Neutrophil (primary cell): ENCODE data around the gene GRIK4.
A peak's percentile ranks its signal among the peaks of the same experiment; 100 is the strongest.

Experiments
- H3K27ac ChIP-seq: fragments of 200-600 bp; sonication (generic); 2 replicates; pipeline ENCODE4 v1.5.1; 2016; ENCODE audit warnings: mild to moderate bottlenecking, moderate library complexity
- H3K27me3 ChIP-seq: fragments of 200-600 bp; sonication (generic); 2 replicates; pipeline ENCODE4 v1.6.0; 2016; ENCODE audit warnings: mild to moderate bottlenecking
- H3K36me3 ChIP-seq: fragments of 200-600 bp; sonication (generic); 2 replicates; pipeline ENCODE4 v1.5.1; 2017
- H3K4me1 ChIP-seq, 2 experiments: fragments of 200-600 bp in 1 of 2; sonication (generic) in 1 of 2; 1 replicate in 1 of 2; 2 replicates in 1 of 2; pipeline versions ENCODE4 v1.5.1 to v1.6.1; 2013 to 2016; ENCODE audit warnings: low read depth in 1 of 2, low read length in 1 of 2, mild to moderate bottlenecking in 1 of 2, moderate library complexity in 1 of 2; ENCODE audit not compliant: control insufficient read depth in 1 of 2, insufficient read depth in 1 of 2
- H3K4me3 ChIP-seq, 2 experiments: fragments of 200-600 bp in 1 of 2; sonication (generic) in 1 of 2; 1 replicate in 1 of 2; 2 replicates in 1 of 2; pipeline ENCODE4 v1.5.1; 2013 to 2016; ENCODE audit warnings: low read depth in 1 of 2, low read length in 1 of 2, mild to moderate bottlenecking in 1 of 2, moderate library complexity in 1 of 2
- H3K9me3 ChIP-seq: fragments of 200-600 bp; sonication (generic); 2 replicates; pipeline ENCODE4 v1.5.1; 2016
- TF ChIP-seq, protein P1 (sequence below): fragments of 200-600 bp; sonication (generic); IDR thresholded peaks from 2 replicates; pipeline ENCODE4 v1.5.1; 2016; ENCODE audit warnings: antibody characterized with exemption

GRIK4 gene

DNA sequence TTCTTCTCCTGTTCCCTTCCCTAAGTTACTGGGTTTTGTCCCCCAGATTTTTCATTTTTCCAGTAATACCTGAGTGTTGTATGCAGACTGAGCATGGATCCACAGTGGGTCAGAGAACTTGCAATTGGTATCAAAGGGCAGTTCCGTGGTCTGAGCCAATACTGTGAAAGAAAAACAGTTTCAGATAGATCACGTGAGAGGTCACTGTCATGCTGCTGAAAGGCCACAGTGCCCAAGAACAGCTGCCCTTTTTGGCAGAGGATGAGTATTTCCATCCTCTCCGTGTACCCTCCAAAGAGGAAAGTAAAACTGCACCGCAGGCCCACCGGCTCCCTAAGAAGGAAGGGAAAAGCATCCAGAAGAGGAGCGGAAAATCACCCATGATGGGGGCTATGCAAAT, 439.3 kb downstream of the GRIK4 start:
- no peaks in the 10 kb centered on the region for H3K36me3 ChIP-seq
- TF ChIP-seq, protein P1, sequence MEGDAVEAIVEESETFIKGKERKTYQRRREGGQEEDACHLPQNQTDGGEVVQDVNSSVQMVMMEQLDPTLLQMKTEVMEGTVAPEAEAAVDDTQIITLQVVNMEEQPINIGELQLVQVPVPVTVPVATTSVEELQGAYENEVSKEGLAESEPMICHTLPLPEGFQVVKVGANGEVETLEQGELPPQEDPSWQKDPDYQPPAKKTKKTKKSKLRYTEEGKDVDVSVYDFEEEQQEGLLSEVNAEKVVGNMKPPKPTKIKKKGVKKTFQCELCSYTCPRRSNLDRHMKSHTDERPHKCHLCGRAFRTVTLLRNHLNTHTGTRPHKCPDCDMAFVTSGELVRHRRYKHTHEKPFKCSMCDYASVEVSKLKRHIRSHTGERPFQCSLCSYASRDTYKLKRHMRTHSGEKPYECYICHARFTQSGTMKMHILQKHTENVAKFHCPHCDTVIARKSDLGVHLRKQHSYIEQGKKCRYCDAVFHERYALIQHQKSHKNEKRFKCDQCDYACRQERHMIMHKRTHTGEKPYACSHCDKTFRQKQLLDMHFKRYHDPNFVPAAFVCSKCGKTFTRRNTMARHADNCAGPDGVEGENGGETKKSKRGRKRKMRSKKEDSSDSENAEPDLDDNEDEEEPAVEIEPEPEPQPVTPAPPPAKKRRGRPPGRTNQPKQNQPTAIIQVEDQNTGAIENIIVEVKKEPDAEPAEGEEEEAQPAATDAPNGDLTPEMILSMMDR, result no peak
- no peak overlapping the region for H3K4me3 ChIP-seq
- no peaks in the 10 kb centered on the region for H3K4me1 ChIP-seq
- H3K27me3 ChIP-seq, result peaks cover 49% of the 10 kb centered on the region
- no peak overlapping the region for H3K27ac ChIP-seq
- H3K9me3 ChIP-seq, result no peaks in the 10 kb centered on the region

DNA sequence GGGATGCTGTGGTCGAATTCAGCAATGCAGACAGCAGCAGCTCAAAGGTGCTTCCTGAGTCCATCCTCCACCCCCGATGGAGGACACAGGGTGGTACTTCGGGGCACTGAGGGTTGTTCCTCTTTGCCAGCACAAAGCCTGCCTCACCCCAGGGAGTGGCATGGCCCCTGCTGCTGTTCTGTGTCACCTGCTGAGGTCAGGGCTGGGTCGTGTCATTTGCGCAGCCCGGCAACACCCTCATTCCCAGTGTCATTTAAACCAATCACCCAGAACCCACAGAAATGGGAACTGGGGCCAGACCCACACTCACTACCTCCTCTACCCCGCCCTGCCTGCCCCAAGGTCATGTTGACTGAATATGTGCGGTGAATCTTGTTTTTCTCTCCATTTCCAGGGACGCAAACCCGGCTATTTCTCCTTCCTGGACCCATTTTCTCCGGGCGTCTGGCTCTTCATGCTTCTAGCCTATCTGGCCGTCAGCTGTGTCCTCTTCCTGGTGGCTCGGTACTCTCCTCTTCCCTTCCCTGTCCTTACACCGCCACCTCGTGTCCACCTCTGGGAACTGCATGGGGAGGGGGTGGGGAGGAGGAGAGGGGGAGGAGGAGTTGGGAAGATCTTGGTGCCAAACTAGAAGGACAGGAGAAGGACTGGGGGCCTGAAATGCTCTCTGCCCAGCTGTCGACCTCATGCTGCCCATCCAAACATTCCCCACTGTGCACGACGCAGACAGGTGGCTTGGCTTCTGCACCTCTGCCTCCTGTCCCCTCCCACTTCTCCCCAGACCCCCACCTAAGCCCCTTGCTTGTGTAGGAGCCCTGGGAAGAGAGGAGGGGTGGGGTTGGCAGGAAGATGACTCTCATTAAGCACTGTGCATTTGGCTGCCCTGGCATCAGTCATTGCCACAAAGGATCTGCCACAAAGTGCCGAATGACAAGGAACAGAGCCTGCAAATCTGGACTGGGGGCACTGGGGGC, 441.2 kb downstream of the GRIK4 start:
- H3K36me3 ChIP-seq, result no peaks in the 10 kb centered on the region
- TF ChIP-seq, protein P1, result no peak
- peaks cover 46% of the 10 kb centered on the region for H3K27me3 ChIP-seq
- H3K4me3 ChIP-seq, result peak overlapping the region in 1 of 2 experiments; percentile 22
- peaks cover 5 to 10% of the 10 kb centered on the region in 2 experiments for H3K4me1 ChIP-seq
- H3K27ac ChIP-seq, result no peak overlapping the region
- no peaks in the 10 kb centered on the region for H3K9me3 ChIP-seq

DNA sequence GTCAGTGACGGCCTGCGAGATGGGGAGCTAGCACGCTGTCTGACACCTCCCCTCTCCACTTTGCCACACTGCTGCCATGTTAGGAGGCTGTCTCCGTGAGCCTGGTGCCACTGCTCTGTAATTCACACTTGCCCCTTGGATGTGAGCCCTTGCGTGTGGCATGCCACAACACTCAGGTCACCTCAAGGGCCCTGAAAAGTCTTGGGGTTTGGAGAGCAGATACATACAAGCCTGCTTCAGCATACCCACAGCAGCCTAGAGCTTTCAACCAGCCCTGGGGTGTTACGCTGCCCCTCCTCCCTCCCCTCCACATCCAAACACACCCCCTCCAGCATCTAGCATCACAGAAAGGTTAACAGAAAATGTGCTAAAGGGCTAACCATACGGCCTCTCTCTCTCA, 442.8 kb downstream of the GRIK4 start:
- Histone ChIP-seq H3K36me3 (no peaks in the 10 kb centered on the region), H3K27ac (no peak overlapping the region), H3K9me3 (no peaks in the 10 kb centered on the region), H3K4me3 (no peak overlapping the region), H3K4me1 (peaks cover 5 to 10% of the 10 kb centered on the region in 2 experiments), H3K27me3 (peaks cover 32% of the 10 kb centered on the region)
- TF ChIP-seq, protein P1, result no peak

DNA sequence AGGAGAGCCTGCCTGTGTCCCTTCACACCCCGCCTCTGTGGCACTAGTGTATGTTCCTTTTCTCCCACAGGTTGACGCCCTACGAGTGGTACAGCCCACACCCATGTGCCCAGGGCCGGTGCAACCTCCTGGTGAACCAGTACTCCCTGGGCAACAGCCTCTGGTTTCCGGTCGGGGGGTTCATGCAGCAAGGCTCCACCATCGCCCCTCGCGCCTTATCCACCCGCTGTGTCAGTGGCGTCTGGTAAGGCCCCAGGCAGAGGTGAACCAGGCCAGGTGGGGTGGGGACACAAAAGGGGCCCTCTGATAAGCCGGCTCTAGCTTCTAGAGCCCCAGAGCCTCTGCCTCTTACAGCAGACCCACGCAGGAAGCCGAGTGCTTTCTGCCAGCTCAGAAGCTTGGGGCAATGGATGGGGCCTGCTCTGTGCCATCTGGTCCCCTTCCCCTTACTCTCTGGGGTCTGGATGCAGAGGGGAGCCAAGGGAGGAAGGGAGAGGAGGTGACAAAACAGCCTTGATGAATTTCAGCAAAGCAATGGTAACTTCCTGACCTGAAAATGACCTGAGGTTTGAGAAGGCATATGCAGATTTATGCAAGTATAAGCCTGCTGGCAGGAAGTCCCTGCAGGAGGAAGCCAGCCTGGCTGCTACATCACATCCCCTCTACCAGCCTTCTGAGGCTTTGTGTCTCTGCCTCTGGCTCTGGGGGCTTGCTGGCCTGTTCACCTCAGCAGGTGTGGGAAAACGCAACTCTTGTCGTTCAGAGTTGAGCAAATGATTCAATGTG, 445.4 kb downstream of the GRIK4 start:
- no peak overlapping the region for H3K27ac ChIP-seq

DNA sequence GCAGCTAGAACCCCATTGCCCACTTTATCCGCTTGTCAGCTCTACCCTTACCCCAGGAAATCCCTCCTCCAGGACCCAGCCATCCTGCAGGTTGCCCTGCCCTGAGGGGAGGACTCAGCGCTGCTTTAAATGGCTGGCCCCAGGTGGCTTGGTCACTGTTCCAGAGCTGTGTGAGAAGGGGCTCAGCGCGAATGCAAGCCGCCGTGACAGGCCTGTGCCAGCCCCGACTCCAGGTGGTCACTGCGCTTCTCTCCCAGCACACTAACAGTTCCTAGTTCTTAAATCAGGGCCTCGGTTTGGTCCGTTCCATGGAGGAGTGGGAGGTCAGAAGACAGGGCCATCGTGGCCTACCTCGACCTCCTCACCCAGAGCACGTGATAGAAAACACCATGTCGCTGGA, 446.6 kb downstream of the GRIK4 start:
- Histone ChIP-seq H3K27me3 (peaks cover 6% of the 10 kb centered on the region), H3K4me1 (peaks cover 5 to 10% of the 10 kb centered on the region in 2 experiments), H3K9me3 (no peaks in the 10 kb centered on the region), H3K36me3 (no peaks in the 10 kb centered on the region), H3K27ac (no peak overlapping the region), H3K4me3 (no peak overlapping the region)
- TF ChIP-seq, protein P1, result no peak

More for the DNA sequence above, 445.4 kb downstream of the GRIK4 start:
- Histone ChIP-seq H3K4me1 (peaks cover 5 to 10% of the 10 kb centered on the region in 2 experiments), H3K27me3 (peaks cover 15% of the 10 kb centered on the region), H3K9me3 (no peaks in the 10 kb centered on the region), H3K36me3 (no peaks in the 10 kb centered on the region), H3K4me3 (no peak overlapping the region)
- TF ChIP-seq, protein P1, result no peak
